RWPE2 (cell line): ENCODE data around the gene CDKN1A.

ENCODE experiments used
- ATAC-seq: fragments of 200-7000 bp; cut with Tn5 transposase; 3 replicates; pipeline ENCODE4 v1.9.1; 2021; ENCODE audit warnings: low read depth
- DNase-seq: peaks from one replicate; pipeline ENCODE4 v3.0.0-alpha.2; 2020; ENCODE audit warnings: low spot score
- H3K27ac ChIP-seq: fragments of 450-650 bp; 2 replicates; pipeline ENCODE4 v1.5.1; 2017; ENCODE audit warnings: mild to moderate bottlenecking; ENCODE audit not compliant: poor library complexity, severe bottlenecking
- H3K27me3 ChIP-seq: fragments of 250-450 bp; sonication (Bioruptor Pico); 2 replicates; pipeline ENCODE4 v1.5.1; 2021; ENCODE audit warnings: mild to moderate bottlenecking, moderate library complexity; ENCODE audit not compliant: insufficient read depth, poor library complexity, severe bottlenecking
- H3K36me3 ChIP-seq: fragments of 250-450 bp; sonication (Bioruptor Pico); 2 replicates; pipeline ENCODE4 v1.5.1; 2020; ENCODE audit warnings: low read depth, mild to moderate bottlenecking, moderate library complexity
- H3K4me1 ChIP-seq: fragments of 250-450 bp; sonication (Bioruptor Pico); 2 replicates; pipeline ENCODE4 v1.5.1; 2021; ENCODE audit warnings: mild to moderate bottlenecking, moderate library complexity; ENCODE audit not compliant: insufficient read depth, poor library complexity, severe bottlenecking
- H3K4me3 ChIP-seq: fragments of 250-450 bp; sonication (Bioruptor Pico); 2 replicates; pipeline ENCODE4 v1.5.1; 2021; ENCODE audit warnings: mild to moderate bottlenecking, moderate library complexity; ENCODE audit not compliant: severe bottlenecking
- H3K9me3 ChIP-seq: fragments of 250-450 bp; sonication (Bioruptor Pico); 2 replicates; pipeline ENCODE4 v1.5.1; 2021; ENCODE audit warnings: mild to moderate bottlenecking, moderate library complexity; ENCODE audit not compliant: severe bottlenecking
- CTCF ChIP-seq: fragments of 450-650 bp; IDR thresholded peaks from one replicate; pipeline ENCODE4 v1.5.1; 2017; ENCODE audit warnings: mild to moderate bottlenecking, moderate library complexity; ENCODE audit not compliant: poor library complexity, severe bottlenecking

The CDKN1A gene

GRCh38 chr6:36735110-36736071 is 56.9 kb downstream of the CDKN1A start:
- H3K4me1 ChIP-seq = peaks cover 10% of the 10 kb centered on the region
- no peaks in the 10 kb centered on the region for H3K36me3 ChIP-seq
- no peak overlapping the region for H3K27ac ChIP-seq
- TF ChIP-seq CTCF = no peak
- no peak for DNase-seq
- ATAC-seq = peak; percentile 67
- no peak overlapping the region for H3K4me3 ChIP-seq
- no peaks in the 10 kb centered on the region for H3K27me3 ChIP-seq
- no peaks in the 10 kb centered on the region for H3K9me3 ChIP-seq
